VCaP (cell line): ENCODE results near the gene YIPF3.

Source experiments
- H3K27ac ChIP-seq: fragments of 450-650 bp; 2 replicates; pipeline ENCODE4 v1.5.1; 2017
- TF ChIP-seq, protein P1 (sequence below): fragments of 450-650 bp; conservative IDR thresholded peaks from 2 replicates; pipeline ENCODE4 v1.5.1; 2017; ENCODE audit warnings: mild to moderate bottlenecking, moderate library complexity

YIPF3 gene

DNA sequence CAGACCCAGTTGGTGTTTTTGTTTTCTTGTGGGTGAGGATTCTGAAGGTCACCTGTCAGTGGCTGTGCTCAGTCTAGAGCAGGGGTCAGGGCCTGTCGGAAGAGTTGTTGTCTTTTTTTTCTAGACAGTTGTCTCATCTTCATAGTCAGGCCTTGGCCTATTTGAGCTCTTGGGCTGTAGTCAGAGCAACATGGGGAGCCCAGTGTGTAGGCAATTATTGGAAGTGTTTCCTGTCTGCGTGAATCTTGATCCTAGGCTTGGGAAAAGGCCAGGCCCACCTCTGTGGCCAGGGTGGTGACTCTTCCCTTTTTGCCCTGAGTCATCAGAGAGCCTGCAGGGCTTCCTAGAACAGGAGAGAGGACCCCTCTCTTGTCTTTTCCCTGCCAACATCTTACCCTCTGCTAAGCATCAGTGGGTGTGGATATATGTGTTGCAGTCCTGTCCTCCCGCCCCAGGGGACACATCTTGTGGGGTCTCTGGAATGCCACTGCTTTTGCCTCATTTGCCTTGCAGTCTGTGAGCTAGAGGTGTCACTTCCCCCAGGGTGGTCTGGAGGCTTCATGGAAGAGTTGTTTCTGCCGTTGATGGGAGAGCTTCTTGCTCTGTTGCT lies 28.0 kb downstream of the YIPF3 start:
- TF ChIP-seq, protein P1, sequence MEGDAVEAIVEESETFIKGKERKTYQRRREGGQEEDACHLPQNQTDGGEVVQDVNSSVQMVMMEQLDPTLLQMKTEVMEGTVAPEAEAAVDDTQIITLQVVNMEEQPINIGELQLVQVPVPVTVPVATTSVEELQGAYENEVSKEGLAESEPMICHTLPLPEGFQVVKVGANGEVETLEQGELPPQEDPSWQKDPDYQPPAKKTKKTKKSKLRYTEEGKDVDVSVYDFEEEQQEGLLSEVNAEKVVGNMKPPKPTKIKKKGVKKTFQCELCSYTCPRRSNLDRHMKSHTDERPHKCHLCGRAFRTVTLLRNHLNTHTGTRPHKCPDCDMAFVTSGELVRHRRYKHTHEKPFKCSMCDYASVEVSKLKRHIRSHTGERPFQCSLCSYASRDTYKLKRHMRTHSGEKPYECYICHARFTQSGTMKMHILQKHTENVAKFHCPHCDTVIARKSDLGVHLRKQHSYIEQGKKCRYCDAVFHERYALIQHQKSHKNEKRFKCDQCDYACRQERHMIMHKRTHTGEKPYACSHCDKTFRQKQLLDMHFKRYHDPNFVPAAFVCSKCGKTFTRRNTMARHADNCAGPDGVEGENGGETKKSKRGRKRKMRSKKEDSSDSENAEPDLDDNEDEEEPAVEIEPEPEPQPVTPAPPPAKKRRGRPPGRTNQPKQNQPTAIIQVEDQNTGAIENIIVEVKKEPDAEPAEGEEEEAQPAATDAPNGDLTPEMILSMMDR = no peak

DNA sequence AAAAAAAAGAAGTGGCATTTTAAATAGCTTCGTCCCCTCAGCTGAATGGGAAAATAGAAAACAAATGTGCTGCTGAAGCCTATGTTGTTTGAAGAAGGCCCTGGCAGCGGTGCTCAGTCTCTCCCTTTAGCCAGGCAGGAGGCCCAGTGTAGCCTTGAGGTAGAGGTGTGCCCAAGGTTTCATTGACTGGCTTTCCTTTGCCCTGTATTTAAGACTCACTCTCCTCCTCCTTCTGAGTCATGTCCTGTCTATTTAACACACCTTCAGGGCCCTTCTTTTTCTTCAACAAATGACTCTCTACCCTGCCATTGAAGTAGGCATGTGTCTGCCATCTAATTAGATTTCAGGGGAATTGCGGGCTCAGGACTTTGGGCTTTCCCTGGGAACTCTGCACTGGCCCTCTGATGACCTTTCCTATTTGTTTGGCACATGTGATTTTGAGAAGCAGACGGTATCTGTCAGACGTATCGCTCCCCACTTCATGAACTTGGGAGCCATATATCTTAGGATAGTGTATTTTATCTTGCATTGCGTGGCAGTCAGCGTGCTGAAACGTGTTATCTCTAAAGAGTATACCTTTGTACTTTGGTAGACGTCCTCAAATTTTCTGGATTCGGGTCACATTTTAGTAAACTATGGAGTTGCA lies 35.0 kb downstream of the YIPF3 start:
- H3K27ac ChIP-seq = no peak overlapping the region

More for the DNA sequence above, 28.0 kb downstream of the YIPF3 start:
- no peak overlapping the region for H3K27ac ChIP-seq

DNA sequence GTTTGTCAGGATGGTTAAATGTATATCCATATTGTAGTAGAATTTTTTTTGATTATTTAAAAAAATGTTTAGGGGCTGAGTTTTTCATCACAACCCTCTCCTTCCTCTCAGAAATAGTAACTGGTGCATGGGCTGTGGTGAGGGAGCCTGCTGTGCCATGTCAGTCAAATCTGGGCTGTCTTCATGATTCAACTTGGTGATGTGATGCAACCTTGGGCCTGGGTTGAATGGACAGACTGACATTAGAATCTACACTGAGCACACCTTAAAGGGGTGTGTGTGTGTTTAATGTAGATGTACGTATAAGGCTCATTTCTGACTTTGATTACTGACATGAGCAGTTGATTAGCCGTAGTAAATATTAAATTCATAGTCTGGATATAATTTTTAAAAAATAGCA lies 35.7 kb downstream of the YIPF3 start:
- H3K27ac ChIP-seq = no peak overlapping the region
- TF ChIP-seq, protein P1 = no peak

More for the DNA sequence above, 35.0 kb downstream of the YIPF3 start:
- TF ChIP-seq, protein P1 = no peak

DNA sequence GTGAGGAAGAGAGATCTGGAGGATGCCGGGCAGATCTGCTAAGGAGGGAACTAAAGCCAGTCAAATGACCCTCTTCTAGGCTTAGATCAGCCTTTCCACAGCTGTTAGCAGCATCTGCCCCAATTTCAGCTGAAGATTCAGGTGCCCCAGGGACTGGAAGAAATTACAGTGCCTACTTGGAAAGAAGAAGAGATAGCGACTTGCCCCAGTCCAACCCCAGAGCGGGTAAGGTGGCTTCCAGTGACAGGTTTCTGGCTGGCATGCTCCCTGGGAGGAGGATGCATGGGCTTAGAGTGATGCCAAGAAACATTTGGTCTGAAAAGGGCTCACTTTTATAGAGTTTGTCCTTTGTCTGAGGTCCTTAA lies 38.7 kb downstream of the YIPF3 start:
- peak overlapping the region; percentile 80 for H3K27ac ChIP-seq

DNA sequence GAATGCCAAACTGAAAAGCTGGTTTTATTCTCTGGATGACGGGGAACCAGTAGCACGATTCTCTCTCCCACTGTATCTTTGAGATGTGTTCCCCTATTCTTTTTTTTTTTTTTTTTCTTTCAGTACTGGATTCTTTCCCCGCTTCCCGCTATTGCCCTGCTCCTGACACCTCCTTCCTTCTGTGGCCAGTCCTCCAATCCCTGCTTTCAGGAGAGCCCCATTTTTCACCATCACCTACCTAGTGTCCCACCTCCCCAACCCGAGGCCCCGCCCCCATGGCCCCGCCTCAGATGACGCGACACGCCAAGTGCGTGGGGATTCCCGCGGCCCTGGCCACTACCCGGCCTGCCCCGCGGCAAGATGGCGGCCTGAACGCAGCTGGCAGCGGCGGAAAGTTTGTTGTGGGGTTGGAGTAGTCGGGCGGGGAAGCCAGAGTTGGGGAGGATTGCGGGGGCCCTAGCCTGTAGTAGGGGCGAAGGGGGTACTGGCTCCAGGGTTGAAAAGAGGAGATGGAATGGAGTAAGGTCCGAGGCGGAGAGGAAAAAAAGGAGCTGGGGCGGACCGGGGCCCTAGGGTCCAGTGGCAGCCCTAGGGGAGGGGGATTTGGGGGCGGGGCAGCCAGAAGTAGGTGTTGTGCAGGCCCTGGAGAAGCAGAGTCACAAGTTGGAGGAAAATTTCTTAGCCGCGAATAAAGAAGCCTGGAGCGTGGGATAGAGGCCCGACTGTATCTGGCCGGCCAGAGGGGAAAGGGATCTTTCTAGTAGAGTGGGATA lies 39.3 kb downstream of the YIPF3 start, which contains the start of gene TJAP1:
TJAP1 (plus strand) TSS at position 336 of the 773 bp plus-strand sequence. CDS start 21,432 bp downstream, outside the sequence.
- peak within 1 kb of the TSS; percentile 80 for H3K27ac ChIP-seq
- TF ChIP-seq, protein P1 = no peak

More for the DNA sequence above, 38.7 kb downstream of the YIPF3 start:
- TF ChIP-seq, protein P1 = no peak

DNA sequence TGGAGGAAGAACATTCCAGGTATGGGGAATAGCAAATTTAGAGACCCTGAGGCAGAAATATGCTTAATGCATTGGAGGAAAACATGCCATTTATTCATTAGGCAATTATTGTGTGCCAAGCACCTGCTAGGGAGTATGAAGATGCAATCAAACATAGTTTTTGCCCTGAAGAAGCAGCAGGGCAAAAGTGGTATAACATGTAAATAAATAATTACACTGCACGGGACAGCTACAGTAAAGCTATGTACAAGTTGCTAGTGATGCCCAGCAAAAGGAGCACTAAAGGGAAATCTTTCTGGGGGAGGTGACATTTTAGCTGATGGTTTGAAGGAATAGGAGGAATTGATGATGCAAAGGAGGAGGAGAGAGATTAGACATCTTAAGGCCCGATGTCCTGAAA lies 40.0 kb downstream of the YIPF3 start:
- TF ChIP-seq, protein P1 = no peak
- peak overlapping the region; percentile 80 for H3K27ac ChIP-seq

DNA sequence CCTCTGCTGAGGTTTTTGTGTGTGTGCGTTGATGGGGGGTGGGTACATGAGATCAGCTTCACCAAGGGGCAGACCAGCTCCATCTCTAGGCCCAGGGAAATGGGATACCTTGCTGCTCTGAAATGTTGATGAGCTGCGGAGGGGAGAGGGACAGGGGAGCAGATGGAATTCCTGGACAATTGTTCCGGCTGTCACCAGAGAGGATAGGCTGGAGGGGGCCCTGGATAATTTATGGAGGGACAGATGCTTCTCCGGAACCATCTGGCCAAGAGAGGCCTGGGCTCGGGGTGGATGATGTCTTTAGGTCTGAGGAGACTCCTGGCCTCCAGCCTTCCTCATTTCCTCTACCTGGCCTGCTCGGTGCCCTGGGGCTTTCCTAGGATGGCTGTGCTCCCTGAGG lies 41.2 kb downstream of the YIPF3 start:
- TF ChIP-seq, protein P1 = no peak
- no peak overlapping the region for H3K27ac ChIP-seq
